NCI-H1436 (cell line): ENCODE data around the gene CNNM3.
"Not testable (repeated sequence)": the region's sequence is repeated elsewhere in the genome, so short reads cannot be mapped to it uniquely, and the experiment has no call there.

Experiments
- DNase-seq: peaks from one replicate; lab custom pipeline; 2025; lab: John Stamatoyannopoulos, UW

CNNM3 gene

DNA sequence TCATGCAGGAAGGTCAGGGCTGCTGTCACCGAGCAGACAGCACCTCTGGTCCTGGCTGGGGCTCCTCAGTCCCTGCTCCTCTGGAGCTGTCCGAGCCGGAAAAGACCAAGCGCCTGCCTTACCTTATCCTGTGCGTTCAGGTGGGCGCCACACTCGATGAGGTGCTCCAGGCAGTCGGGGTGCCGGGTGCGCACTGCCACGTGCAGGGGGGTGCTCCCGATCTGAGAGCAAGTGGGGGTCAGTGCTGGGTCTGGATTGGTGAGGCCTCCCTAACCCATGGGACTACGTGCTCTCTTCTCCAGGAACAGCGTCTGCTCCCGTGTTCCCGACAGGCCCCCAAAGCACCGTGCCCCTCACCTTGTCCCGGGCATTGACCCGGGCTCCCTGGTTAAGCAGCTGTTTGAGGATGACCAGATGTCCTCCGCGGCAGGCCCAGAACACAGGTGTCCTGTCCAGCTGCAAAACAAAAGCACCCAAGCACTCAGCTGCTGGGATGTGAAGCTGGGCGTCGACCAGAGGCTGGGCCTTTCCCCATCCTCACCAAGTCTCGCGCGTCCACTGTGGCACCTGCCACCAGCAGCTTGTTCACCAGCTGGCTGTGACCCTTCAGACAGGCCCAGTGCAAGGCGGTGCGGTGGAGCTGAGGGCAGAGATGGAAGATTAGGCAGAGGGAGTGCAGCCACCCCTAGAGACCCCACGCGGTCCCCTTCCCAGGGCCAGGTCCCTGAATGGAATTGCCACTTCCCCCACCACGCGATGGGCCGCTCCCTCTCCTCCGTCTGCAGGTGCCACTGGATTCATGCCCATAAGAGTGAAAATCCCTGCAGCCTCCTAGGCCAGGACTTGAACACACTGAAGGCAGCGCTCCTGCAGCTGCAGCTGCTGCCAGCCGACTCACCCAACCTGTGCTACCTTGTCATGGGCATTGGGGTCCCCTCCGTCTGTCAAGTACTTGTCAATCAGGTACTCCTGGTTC is 24.1 kb downstream of the CNNM3 start:
- DNase-seq, result no peak

DNA sequence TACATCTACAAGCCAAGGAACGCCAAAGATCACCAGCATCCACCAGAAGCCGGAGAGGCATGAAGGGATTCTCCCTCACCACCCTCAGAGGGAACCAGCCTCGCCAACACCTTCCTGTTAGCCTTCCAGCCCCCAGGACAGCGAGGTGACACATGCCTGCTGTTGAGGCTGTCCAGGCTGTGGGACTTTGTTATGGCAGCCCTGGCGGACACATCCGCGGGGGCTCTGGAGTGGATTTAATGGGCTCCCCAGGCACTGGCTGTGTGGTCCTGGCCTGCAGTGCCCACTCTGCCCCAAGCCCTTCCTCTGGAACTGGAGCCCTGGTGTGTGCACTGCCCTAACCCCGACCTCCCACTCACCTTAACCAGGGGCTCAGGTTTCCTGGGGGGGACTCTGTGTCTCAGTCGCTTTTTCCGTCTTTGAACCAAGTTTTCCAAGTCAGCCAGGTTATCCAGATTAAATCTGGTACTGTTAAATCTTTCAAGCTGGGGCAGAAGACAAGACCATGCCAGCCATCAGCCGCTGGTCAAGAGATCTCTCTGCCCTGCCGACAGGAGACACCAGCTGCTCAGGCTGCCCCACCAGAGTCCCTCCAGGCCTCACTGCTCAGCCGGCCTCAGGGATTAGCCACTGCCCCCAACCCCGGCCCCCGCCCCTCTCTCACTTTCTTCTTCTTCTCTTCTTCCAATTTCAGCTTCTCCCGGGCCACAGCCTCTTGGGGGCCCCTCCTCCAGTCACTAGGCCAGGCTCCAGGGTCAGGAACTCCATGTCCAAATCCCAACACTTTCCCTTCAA is 25.8 kb downstream of the CNNM3 start:
- DNase-seq, result no peak

DNA sequence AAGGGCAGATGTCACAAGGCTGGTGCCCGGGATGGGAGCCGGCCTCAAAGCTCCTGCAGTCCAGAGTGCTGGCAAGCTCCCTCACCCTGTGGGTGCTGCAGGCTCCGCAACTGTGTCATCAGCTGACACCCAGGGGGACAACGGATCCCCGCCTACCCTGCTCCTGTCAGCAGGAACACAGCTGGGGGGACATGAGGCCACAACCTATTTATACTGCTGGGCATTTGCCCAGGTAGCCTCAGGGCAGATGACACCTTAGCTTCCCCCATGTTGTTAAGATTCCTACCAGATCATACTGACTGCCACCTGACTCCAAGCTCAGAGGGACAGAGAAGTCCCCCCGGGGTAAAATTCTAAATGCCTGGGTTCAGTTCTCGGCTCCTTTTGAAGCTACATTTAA is 26.5 kb downstream of the CNNM3 start:
- DNase-seq, result no peak

DNA sequence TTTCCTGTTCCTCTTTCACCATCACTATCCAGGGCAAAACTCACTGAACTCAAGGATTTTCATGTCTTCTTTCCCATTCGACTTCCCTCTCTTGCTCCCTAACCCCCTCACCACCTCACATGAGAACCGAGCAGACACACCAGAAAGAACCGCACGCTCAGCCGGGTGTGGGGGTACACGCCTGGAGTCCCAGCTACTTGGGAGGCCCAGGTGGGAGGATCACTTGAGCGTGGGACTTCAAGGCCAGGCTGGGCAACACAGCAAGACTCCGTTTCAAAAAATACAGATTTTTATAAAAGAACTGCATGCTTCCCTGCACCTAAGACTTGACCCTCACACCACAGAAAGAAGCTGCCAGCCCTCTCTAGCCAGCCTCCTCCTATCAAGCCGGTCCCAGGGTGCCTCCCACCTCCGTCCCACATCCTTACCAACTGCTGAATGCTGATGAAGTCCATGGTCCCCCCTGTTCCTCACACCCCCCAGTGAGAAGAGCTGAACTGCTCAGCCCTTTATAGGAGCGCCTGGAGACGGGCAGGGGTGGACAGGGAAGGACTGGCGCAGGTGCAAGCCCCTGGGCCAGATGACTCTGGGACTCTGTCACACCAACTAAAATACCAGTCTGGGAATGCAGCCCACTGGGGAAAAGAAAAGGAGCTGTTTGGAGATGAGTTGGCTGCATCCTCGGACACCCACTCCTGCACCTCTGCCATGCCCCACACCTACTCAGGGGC is 27.6 kb downstream of the CNNM3 start, which contains the start of gene ANKRD23:
ANKRD23 (minus strand) TSS at position 484 of the 731 bp plus-strand sequence; CDS start at position 455, 29 bp downstream.
- no peak for DNase-seq

DNA sequence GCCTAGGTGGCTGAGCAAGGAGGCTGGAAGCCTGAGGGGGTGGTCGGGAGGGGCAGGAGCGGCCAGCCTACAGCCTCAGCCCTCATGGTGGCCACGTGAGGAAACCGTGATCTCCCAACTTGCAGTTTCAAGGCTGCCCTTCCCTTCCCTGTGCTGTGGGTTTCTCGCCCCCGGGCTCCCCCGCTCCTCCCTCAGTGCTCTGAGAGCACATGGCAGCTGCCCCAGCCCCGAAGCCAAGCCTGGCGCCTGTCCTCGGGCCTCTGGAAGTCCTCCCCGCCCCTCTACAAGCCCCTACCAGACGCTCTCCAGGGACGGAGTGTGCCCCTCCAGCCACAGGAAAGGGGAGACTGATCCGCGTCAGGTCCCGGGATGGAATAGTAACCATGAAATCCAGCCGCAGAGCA is 28.3 kb downstream of the CNNM3 start:
- DNase-seq, result no peak

DNA sequence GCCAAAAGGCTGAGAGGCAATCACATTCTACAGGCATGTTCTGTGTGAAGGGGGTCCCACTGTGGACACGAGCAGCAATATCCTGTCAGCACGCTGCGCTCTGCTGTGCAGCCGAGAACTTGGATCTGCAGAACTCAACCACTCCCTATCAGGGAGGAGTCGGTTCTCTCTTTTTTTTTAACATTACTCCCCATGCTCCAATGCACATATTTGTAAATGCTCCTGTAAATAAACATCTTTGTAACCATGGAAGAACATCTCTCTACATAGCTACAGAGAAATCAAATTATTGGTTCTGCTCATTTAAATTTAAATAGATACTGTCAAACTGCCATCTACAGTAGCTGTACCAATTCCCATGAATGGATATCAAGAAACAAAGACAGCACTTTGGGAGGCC is 30.8 kb downstream of the CNNM3 start:
- no peak for DNase-seq

DNA sequence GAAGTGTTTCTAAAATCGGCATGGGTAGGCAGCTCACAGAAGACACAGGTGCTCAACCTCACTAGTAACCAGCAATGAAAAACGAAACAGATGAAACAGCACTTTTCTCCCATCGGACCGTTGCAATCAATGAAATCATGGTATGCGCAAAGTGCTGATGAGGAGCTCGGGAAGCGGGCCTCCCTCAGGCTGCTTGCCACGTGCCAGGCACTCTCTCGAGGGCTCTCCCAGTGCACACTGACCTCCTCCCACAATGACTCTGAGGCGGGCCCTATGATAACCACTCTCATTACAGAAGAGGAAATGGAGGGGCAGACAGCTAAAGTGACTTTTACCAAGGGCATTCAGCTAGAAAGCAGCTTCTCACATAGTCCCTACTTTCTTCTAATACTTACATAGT is 31.5 kb downstream of the CNNM3 start:
- DNase-seq, result no peak

DNA sequence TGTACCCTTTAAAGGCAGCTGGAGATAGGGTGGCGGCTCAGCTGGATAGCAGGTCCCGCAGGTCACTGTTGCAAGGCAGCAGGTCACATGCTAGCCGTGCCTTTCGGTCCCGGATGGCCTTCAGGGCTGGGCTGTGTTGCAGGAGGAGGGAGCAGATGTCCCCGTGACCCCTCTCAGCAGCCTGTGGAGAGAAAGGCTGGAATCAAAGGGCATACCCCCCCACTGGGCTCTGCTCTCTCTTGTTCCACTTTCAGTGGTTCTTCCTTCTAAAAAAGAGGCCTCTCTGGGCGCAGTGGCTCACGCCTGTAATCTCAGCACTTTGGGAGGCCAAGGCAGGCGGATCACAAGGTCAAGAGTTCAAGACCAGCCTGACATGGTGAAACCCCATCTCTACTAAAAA is 32.2 kb downstream of the CNNM3 start:
- DNase-seq, result no peak

- DNase-seq, result no peak
These were observed 36.6 kb downstream of the CNNM3 start for GRCh38 chr2:96852667-96853066.

DNA sequence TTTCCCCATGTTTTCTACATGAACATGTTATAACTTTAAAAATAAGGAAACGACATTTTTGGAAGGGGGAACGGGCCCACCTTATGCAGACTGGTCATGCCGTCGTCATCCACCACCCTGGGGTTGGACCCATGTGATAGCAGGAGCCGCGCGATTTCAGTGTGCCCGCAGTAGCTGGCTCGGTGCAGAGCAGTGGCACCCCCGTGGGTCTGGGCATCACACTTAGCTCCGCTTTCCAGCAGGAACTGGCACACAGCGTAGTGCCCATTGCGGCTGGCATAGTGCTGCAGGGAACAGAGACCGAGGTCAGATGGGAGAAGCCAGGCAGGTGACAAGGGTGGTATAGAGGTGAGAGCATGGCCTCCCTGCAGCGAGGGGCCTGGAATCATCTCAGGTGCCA is 37.3 kb downstream of the CNNM3 start:
- no peak for DNase-seq

DNA sequence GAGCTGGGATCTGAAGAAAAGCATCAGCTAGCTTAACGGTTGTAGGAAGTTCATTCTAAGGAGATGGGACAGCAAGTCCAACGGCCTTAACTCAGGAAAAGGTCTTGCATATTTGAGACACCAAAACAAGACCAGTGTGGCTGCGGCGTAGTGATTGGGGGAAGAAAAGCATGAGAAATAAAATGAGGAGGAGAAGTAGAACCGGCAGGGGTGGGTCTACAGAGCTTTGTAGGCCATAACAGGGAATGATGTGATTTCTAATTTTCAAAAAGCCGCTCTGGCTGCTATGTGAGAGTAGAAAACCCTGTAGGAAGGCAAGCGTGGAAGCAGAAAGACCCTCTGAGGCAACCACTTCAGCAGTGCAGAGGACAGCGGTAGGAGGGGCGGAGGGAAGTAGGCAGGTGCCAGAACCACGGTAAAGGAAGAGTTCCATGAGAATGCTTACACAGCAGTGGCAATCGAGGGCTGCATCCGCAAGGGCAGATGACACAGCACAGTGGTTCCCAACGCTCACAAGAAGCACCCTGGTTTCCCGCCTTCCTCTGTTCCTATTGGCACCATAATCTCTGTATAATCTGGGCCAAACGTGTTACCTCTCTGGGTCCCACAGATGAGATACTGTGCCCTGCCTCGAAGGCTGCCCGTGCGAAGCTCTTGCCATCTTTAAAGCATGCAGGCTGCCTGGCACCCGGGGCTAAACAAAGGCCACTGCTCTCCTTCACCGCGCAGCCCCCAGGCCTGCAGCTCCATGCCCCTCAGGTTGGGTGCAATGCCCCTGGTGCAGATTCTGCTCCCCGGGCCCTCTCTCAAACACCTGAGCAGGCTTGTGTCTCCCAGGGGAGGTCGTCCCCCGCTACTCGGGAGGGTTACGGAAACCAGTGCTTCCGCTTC is 41.0 kb downstream of the CNNM3 start:
- no peak for DNase-seq

DNA sequence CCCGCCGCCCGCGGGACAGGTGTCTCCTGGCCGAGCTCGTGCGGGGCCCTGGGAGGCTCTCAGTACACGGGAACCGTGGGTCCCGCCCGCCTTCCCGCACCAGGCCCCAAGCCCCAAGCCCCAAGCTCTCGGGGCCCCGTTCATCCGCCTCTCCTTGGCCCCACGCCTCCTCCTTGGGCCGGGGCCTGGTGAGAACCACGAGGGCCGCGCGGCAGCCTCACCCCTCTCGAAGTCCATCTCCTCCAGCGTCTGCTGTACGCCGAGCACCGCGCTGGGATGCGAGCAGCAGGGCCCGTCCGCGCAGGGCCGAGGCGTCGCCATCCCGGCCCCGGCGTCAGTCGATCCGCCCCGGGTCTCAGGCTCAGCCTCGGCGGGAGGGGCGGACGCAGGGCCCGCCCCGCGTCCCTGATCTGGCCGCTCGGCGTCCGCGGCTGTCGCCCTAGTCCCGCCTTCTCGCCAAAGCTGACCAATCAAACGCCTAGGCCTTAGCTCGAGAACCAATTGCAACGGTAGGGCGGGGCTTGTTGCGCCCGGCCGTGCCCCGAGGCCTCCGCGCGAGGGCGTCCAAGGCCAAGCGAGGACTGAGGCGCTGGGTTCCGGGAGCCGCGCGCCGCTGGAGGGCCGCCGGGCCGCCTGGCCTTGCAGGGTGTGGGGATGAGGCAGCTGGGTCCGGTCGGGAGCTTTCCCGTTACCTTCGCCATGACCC is 41.8 kb downstream of the CNNM3 start, which contains the start of gene ANKRD39:
ANKRD39 (minus strand) TSS at position 350 of the 706 bp plus-strand sequence; CDS start at position 321, 29 bp downstream.
- peak; percentile 96 for DNase-seq

DNA sequence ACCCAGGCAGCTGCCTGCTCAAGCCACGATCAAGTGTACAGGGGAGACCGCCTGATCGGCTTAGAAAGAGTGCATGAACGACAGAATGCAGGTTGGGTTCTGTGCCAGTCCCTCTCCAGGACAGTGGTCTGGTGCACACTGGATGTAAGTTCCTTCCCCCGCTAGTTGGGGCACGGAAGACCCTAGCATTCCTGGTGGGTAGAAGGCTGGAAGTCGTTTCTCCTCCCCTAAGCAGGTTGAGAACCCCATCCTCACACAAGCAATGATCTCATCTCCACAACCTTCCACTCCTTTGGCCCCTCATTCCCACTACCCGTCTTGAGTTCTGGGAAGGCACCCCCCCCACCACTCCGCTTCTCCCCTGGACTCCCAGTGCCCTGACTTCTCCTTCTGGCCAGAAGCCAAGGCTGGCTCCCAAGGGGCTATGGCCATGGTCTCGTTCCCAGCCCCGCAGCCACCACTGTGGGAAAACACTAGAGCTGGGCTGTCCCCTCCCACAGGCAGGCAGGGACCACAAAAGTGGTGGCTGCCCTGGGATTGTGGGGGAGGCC is 43.1 kb downstream of the CNNM3 start:
- DNase-seq, result no peak

DNA sequence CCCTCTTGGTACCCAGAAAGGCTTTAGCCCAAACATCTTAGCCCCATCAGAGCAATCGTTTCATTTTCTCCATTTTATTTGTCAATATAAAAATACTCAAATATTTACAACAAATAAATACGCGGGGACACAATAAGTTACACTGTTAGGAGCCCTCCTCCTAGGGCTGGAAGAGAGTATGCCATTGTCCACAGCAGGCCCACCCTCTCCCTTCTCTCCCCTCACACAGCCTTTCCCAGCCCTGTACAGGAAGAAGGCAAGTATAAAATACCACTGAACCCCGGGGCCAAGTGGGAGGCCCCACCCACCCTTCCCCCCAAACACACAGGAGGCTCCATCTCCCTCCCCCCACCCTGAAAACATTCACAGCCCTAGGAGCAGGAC is 43.6 kb downstream of the CNNM3 start:
- no peak for DNase-seq

DNA sequence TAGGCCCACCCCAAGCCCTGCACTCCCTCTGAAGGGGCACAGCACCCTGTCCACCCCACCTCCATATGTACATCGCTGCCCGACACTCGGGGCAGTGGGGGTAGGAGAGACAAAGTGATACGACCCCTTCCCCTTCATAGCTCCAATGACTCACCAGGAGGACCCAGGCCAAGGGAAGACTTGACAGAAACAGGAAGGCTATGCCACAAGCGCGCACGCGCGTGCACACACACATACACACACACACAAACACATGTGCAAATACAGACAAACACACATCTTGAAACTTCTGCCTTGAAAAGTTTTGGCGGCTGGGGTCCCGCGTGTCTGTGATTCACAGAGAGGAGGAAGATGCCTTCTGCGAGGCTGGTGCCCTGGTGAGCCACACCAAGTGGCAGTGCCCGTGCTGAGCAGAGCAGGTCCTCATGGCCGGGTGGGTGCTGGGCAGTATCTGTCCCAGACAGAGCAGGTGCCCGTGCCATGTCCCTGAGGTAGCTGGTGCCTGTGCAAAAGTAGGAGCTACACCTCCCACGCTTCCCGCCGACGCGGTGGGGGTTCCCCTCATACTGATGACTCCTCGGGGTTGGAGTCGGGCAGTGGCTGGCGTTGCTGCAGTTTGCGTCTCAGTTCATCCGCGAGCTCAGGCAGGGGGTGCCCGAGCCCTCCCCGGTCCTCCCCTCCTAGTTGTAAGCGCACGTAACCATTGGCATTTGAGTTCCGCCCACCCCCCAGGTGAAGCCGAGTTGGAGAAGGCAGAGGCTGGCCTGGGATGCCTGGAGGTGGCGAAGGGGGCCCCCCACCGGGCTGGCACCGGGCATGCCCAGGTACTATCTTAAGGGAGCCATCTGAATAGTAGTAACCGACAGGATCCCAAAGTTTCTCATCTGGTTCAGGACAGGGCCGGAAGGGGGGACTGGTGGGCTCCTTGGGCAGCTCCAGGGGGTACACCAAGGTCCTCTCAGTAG is 44.3 kb downstream of the CNNM3 start:
- DNase-seq, result no peak

- no peak for DNase-seq
These were observed 45.0 kb downstream of the CNNM3 start for GRCh38 chr2:96861074-96861473.

GRCh38 chr2:96863056-96863455 is 47.0 kb downstream of the CNNM3 start:
- not testable (repeated sequence) for DNase-seq

DNA sequence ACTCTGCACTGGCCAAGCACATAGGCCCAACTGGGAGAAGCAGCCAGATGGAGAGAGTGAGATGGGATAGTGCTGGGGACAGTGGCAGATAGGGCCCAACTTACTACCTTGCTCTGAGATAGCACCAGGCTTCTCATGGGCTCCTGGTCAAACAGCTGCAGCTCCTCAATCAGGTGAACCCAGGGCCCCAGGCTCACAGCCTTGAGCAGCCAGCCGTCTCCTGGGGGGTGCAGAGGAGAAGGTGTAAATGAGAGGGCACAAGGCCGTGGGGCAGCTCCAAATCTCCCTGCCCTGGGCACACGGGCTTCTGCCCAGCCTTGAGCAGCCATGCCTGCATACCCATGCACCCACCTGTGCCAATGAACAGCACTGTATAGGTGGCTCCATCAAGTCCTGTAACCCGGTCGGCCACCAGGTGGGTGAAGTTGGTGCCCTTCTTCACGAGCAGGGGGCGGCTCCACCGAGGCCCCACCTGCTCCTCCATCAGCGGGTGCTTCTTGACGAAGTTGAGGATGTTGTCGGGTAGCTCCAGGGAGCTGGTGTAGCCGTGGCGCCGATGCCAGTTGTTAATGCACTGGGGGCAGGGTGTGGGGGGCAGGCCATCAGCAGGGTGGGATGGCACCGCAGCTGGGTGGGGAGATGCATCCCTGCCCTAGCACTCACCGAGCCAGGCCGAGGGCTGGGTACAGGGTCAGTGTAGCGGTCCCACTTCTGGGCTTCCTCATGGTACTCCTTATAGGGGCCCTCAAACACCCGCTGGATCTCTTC is 47.7 kb downstream of the CNNM3 start:
- DNase-seq, result no peak
